Mesenchymal stem cell (in vitro differentiated cells and primary cell): Measurements from ENCODE around the gene LDB2.
A peak's percentile ranks its signal among the peaks of the same experiment; 100 is the strongest.

Source experiments
- DNase-seq: peaks from one replicate; pipeline ENCODE4 v3.0.0-alpha.2; 2013
- H2AFZ ChIP-seq: one replicate; pipeline ENCODE4 v1.6.1; 2013; ENCODE audit warnings: low read depth, mild to moderate bottlenecking, control low read depth, inconsistent platforms, low read length, moderate library complexity
- H2AK5ac ChIP-seq: 2 replicates; pipeline ENCODE4 v1.6.1; 2013; ENCODE audit warnings: low read length, moderate library complexity, mild to moderate bottlenecking, inconsistent platforms; ENCODE audit not compliant: severe bottlenecking
- H2BK120ac ChIP-seq: one replicate; pipeline ENCODE4 v1.6.1; 2013; ENCODE audit warnings: low read depth, mild to moderate bottlenecking, inconsistent platforms, low read length, moderate library complexity
- H2BK12ac ChIP-seq, 2 experiments: one replicate each; pipeline ENCODE4 v1.6.1; 2013; ENCODE audit warnings: inconsistent platforms in 2 of 2, low read length in 2 of 2, mild to moderate bottlenecking in 2 of 2, moderate library complexity in 2 of 2, control low read depth in 1 of 2
- H2BK15ac ChIP-seq: one replicate; pipeline ENCODE4 v1.6.1; 2013; ENCODE audit warnings: mild to moderate bottlenecking, low read depth, inconsistent platforms; ENCODE audit not compliant: poor library complexity, severe bottlenecking
- H2BK5ac ChIP-seq: 2 replicates; pipeline ENCODE4 v1.6.1; 2013; ENCODE audit warnings: low read depth, mild to moderate bottlenecking, low read length, control low read depth, inconsistent platforms; ENCODE audit not compliant: poor library complexity, severe bottlenecking
- H3K14ac ChIP-seq, 2 experiments: one replicate each; pipeline ENCODE4 v1.6.1; 2013; ENCODE audit warnings: inconsistent platforms in 2 of 2, low read length in 2 of 2, control low read depth in 1 of 2, mild to moderate bottlenecking in 1 of 2, moderate library complexity in 1 of 2
- H3K18ac ChIP-seq, 2 experiments: one replicate each; pipeline ENCODE4 v1.6.1; 2013; ENCODE audit warnings: inconsistent platforms in 2 of 2, low read length in 2 of 2, control low read depth in 1 of 2, low read depth in 1 of 2, mild to moderate bottlenecking in 1 of 2
- H3K23ac ChIP-seq, 2 experiments: one replicate each; pipeline ENCODE4 v1.6.1; 2013; ENCODE audit warnings: inconsistent platforms in 2 of 2, low read length in 2 of 2, mild to moderate bottlenecking in 2 of 2, moderate library complexity in 2 of 2, control low read depth in 1 of 2
- H3K27ac ChIP-seq: 2 replicates; pipeline ENCODE4 v1.5.1; 2013; ENCODE audit warnings: mild to moderate bottlenecking, moderate library complexity, low read length, control low read depth, inconsistent platforms; ENCODE audit not compliant: poor library complexity, severe bottlenecking
- H3K27me3 ChIP-seq, 2 experiments: 2 replicates each; pipeline versions ENCODE4 v1.6.1 to v1.7.0; 2013; ENCODE audit warnings: low read length in 2 of 2, mild to moderate bottlenecking in 2 of 2, moderate library complexity in 2 of 2, control low read depth in 1 of 2, inconsistent platforms in 1 of 2; ENCODE audit not compliant: control insufficient read depth in 1 of 2, insufficient read depth in 1 of 2
- H3K36me3 ChIP-seq, 2 experiments: 2 replicates each; pipeline versions ENCODE4 v1.6.1 to v1.7.0; 2013; ENCODE audit warnings: low read length in 2 of 2, control low read depth in 1 of 2, inconsistent platforms in 1 of 2, low read depth in 1 of 2, mild to moderate bottlenecking in 1 of 2; ENCODE audit not compliant: insufficient read depth in 2 of 2, control insufficient read depth in 1 of 2
- H3K4ac ChIP-seq, 2 experiments: one replicate each; pipeline ENCODE4 v1.6.1; 2013; ENCODE audit warnings: inconsistent platforms in 2 of 2, low read length in 2 of 2, mild to moderate bottlenecking in 2 of 2, moderate library complexity in 2 of 2, control low read depth in 1 of 2, low read depth in 1 of 2
- H3K4me1 ChIP-seq: 2 replicates; pipeline ENCODE4 v1.6.1; 2013; ENCODE audit warnings: low read depth, low read length, control low read depth; ENCODE audit not compliant: control insufficient read depth, insufficient read depth
- H3K4me2 ChIP-seq: 2 replicates; pipeline ENCODE4 v1.6.1; 2013; ENCODE audit warnings: low read length, mild to moderate bottlenecking, inconsistent platforms; ENCODE audit not compliant: poor library complexity, severe bottlenecking
- H3K4me3 ChIP-seq, 2 experiments: 2 replicates each; pipeline versions ENCODE4 v1.5.1 to v1.7.0; 2013; ENCODE audit warnings: low read length in 2 of 2, mild to moderate bottlenecking in 2 of 2, control low read depth in 1 of 2, low read depth in 1 of 2; ENCODE audit not compliant: insufficient read depth in 1 of 2
- H3K79me1 ChIP-seq: replicated peaks from 2 replicates; pipeline ENCODE4 v1.6.1; 2013; ENCODE audit warnings: mild to moderate bottlenecking, control low read depth, low read length, inconsistent platforms; ENCODE audit not compliant: poor library complexity, severe bottlenecking
- H3K9ac ChIP-seq: 2 replicates; pipeline ENCODE4 v1.7.0; 2013; ENCODE audit warnings: mild to moderate bottlenecking, low read length, moderate library complexity
- H3K9me3 ChIP-seq: 2 replicates; pipeline ENCODE4 v1.7.0; 2013; ENCODE audit warnings: mild to moderate bottlenecking, low read length; ENCODE audit not compliant: control insufficient read depth
- H4K8ac ChIP-seq: one replicate; pipeline ENCODE4 v1.6.1; 2013; ENCODE audit warnings: inconsistent platforms, mild to moderate bottlenecking, low read length, moderate library complexity
- H4K91ac ChIP-seq: one replicate; pipeline ENCODE4 v1.6.1; 2013; ENCODE audit warnings: mild to moderate bottlenecking, low read length, inconsistent platforms
- WGBS: methylation state at CpG from one replicate; pipeline ENCODE4 v1.1.7; 2013; ENCODE audit warnings: mixed read lengths; 5-methylcytosine and 5-hydroxymethylcytosine counted together

The LDB2 gene

GRCh38 chr4:16685536-16685935 is 212.9 kb downstream of the LDB2 start:
- no peaks in the 10 kb centered on the region for H3K36me3 ChIP-seq
- H3K79me1 ChIP-seq: no peaks in the 10 kb centered on the region

GRCh38 chr4:16684935-16685334 is 213.5 kb downstream of the LDB2 start:
- no peaks in the 10 kb centered on the region for H3K79me1 ChIP-seq
- no peak overlapping the region for H3K23ac ChIP-seq
- no peak for DNase-seq
- no peak overlapping the region for H2BK5ac ChIP-seq
- no peak overlapping the region for H3K4me2 ChIP-seq
- H3K4me3 ChIP-seq: no peak overlapping the region
- H2AK5ac ChIP-seq: no peak overlapping the region
- no peaks in the 10 kb centered on the region for H3K4me1 ChIP-seq
- H2BK12ac ChIP-seq: no peak overlapping the region
- H4K91ac ChIP-seq: no peak overlapping the region
- WGBS: 100% methylated on average over 2 of the region's 3 CpGs
- no peak overlapping the region for H3K14ac ChIP-seq
- H3K4ac ChIP-seq: no peak overlapping the region
- no peak overlapping the region for H2AFZ ChIP-seq
- H2BK15ac ChIP-seq: no peak overlapping the region
- no peaks in the 10 kb centered on the region for H3K36me3 ChIP-seq
- H4K8ac ChIP-seq: no peak overlapping the region
- H3K9ac ChIP-seq: peak overlapping the region; percentile 53
- no peaks in the 10 kb centered on the region for H3K9me3 ChIP-seq
- H2BK120ac ChIP-seq: no peak overlapping the region
- H3K27ac ChIP-seq: no peak overlapping the region
- H3K27me3 ChIP-seq: no peaks in the 10 kb centered on the region
- H3K18ac ChIP-seq: no peak overlapping the region

More at GRCh38 chr4:16685536-16685935, 212.9 kb downstream of the LDB2 start:
- peak overlapping the region in 1 of 2 experiments; percentile 34 for H3K18ac ChIP-seq
- H4K8ac ChIP-seq: no peak overlapping the region
- H2AFZ ChIP-seq: no peak overlapping the region
- no peak overlapping the region for H2AK5ac ChIP-seq
- H4K91ac ChIP-seq: no peak overlapping the region
- no peak overlapping the region for H3K23ac ChIP-seq
- H3K27me3 ChIP-seq: no peaks in the 10 kb centered on the region
- no peak overlapping the region for H2BK120ac ChIP-seq
- H2BK15ac ChIP-seq: no peak overlapping the region
- no peak for DNase-seq
- H3K27ac ChIP-seq: no peak overlapping the region
- H2BK5ac ChIP-seq: no peak overlapping the region
- no peak overlapping the region for H3K9ac ChIP-seq
- H3K4me2 ChIP-seq: no peak overlapping the region
- no peak overlapping the region for H3K4me3 ChIP-seq
- no peak overlapping the region for H3K14ac ChIP-seq
- H2BK12ac ChIP-seq: peak overlapping the region in 1 of 2 experiments; percentile 89
- no peaks in the 10 kb centered on the region for H3K4me1 ChIP-seq
- no peaks in the 10 kb centered on the region for H3K9me3 ChIP-seq
- no peak overlapping the region for H3K4ac ChIP-seq
- 91% methylated on average over 7 of the region's 8 CpGs for WGBS

- peak overlapping the region; percentile 53 for H3K9ac ChIP-seq
- no peaks in the 10 kb centered on the region for H3K36me3 ChIP-seq
- H3K27ac ChIP-seq: no peak overlapping the region
- no peaks in the 10 kb centered on the region for H3K4me1 ChIP-seq
- 70% methylated on average over 5 of the region's 6 CpGs for WGBS
- H3K79me1 ChIP-seq: no peaks in the 10 kb centered on the region
- H3K4ac ChIP-seq: no peak overlapping the region
- no peak overlapping the region for H4K91ac ChIP-seq
- H2AK5ac ChIP-seq: no peak overlapping the region
- no peak overlapping the region for H3K4me2 ChIP-seq
- no peaks in the 10 kb centered on the region for H3K27me3 ChIP-seq
- H3K4me3 ChIP-seq: no peak overlapping the region
- H2AFZ ChIP-seq: no peak overlapping the region
- no peak overlapping the region for H2BK5ac ChIP-seq
- no peak overlapping the region for H3K23ac ChIP-seq
- no peak overlapping the region for H3K14ac ChIP-seq
- H3K18ac ChIP-seq: no peak overlapping the region
- peak; percentile 89 for DNase-seq
- no peak overlapping the region for H4K8ac ChIP-seq
- no peaks in the 10 kb centered on the region for H3K9me3 ChIP-seq
- H2BK12ac ChIP-seq: peak overlapping the region in 1 of 2 experiments; percentile 28
- H2BK15ac ChIP-seq: no peak overlapping the region
- H2BK120ac ChIP-seq: no peak overlapping the region
These were observed 214.3 kb downstream of the LDB2 start for GRCh38 chr4:16684097-16684496.

DNA sequence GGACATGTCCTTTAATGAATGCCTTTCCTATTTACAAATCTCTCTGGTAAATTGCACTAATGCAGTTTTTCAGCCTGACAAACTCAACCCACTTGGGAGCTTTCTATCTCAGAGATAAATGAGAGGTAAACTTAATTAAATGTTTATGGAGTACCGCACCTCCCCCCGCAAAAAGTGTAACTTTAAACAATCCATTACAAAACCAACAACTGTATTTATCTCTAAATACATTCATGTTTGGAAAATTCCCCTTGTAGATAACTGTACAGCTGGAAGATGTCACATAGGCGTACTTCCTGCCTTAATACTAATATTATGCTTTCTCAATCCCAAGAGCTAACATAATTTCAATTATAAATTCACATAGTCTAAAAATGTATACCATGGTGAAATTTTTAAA is 215.5 kb downstream of the LDB2 start:
- H2BK12ac ChIP-seq: no peak overlapping the region
- no peaks in the 10 kb centered on the region for H3K27me3 ChIP-seq
- H3K18ac ChIP-seq: no peak overlapping the region
- no peak overlapping the region for H3K9ac ChIP-seq
- H3K9me3 ChIP-seq: no peaks in the 10 kb centered on the region
- no peak overlapping the region for H3K4me2 ChIP-seq
- no peak overlapping the region for H3K4ac ChIP-seq
- H2BK15ac ChIP-seq: no peak overlapping the region
- no peak overlapping the region for H3K4me3 ChIP-seq
- H3K79me1 ChIP-seq: no peaks in the 10 kb centered on the region
- no peak overlapping the region for H3K27ac ChIP-seq
- no peak overlapping the region for H2BK120ac ChIP-seq
- H3K4me1 ChIP-seq: no peaks in the 10 kb centered on the region
- WGBS: 54% methylated on average over 3 of the region's 3 CpGs
- peak; percentile 69 for DNase-seq
- H3K14ac ChIP-seq: no peak overlapping the region
- no peak overlapping the region for H2AFZ ChIP-seq
- H2BK5ac ChIP-seq: no peak overlapping the region
- no peak overlapping the region for H3K23ac ChIP-seq
- H2AK5ac ChIP-seq: no peak overlapping the region
- no peak overlapping the region for H4K91ac ChIP-seq
- no peak overlapping the region for H4K8ac ChIP-seq
- H3K36me3 ChIP-seq: no peaks in the 10 kb centered on the region
